Endothelial cell of umbilical vein (primary cell): Measurements from ENCODE around the gene AIRE.

Experiments used
- CTCF ChIP-seq, 2 donors: IDR thresholded peaks; 1 replicate in 1 of 2; 2 replicates in 1 of 2; pipeline ENCODE4 v1.5.1; 2011; ENCODE audit warnings: low read length in 2 of 2, mild to moderate bottlenecking in 2 of 2, moderate library complexity in 2 of 2, control low read depth in 1 of 2, inconsistent platforms in 1 of 2, low read depth in 1 of 2; ENCODE audit not compliant: insufficient read depth in 1 of 2; ENCODE audit errors: extremely low read depth in 1 of 2
- MAX ChIP-seq: IDR thresholded peaks from 2 replicates; pipeline ENCODE4 v1.6.1; 2011; ENCODE audit not compliant: insufficient read depth, insufficient read length
- MYC ChIP-seq: IDR thresholded peaks from one replicate; pipeline ENCODE4 v1.6.1; 2011; ENCODE audit warnings: mild to moderate bottlenecking, low read depth, low read length
- POLR2A ChIP-seq: IDR thresholded peaks from 2 replicates; pipeline ENCODE4 v1.6.1; 2012; ENCODE audit warnings: low read depth, mild to moderate bottlenecking, control low read depth, low read length
- POLR2AphosphoS5 ChIP-seq: IDR thresholded peaks from 2 replicates; pipeline ENCODE4 v1.6.1; 2012; ENCODE audit warnings: low read depth, mild to moderate bottlenecking, control low read depth, low read length, moderate library complexity; ENCODE audit not compliant: insufficient read depth

- no peak for TF ChIP-seq CTCF (IDR thresholded peaks at IDR 0.05; ENCODE audit: extremely low read depth in 1 of 2, insufficient read depth in 1 of 2, low read depth in 1 of 2, low read length in 2 of 2)
- TF ChIP-seq POLR2A = no peak
- no peak for TF ChIP-seq MYC
- no peak for TF ChIP-seq MAX
- no peak for TF ChIP-seq POLR2AphosphoS5
Measured at GRCh38 chr21:44285138-44285992, at the start of gene AIRE.
